GM18907 (cell line): ENCODE results near the gene CHADL.
A peak's percentile ranks its signal among the peaks of the same experiment; 100 is the strongest.

Experiments used
- ATAC-seq: cut with Tn5 transposase; IDR thresholded peaks from one replicate; pipeline ENCODE4 v1.9.1; 2021; ENCODE audit warnings: mild to moderate bottlenecking, moderate library complexity; ENCODE audit not compliant: unreplicated experiment

Gene CHADL

DNA sequence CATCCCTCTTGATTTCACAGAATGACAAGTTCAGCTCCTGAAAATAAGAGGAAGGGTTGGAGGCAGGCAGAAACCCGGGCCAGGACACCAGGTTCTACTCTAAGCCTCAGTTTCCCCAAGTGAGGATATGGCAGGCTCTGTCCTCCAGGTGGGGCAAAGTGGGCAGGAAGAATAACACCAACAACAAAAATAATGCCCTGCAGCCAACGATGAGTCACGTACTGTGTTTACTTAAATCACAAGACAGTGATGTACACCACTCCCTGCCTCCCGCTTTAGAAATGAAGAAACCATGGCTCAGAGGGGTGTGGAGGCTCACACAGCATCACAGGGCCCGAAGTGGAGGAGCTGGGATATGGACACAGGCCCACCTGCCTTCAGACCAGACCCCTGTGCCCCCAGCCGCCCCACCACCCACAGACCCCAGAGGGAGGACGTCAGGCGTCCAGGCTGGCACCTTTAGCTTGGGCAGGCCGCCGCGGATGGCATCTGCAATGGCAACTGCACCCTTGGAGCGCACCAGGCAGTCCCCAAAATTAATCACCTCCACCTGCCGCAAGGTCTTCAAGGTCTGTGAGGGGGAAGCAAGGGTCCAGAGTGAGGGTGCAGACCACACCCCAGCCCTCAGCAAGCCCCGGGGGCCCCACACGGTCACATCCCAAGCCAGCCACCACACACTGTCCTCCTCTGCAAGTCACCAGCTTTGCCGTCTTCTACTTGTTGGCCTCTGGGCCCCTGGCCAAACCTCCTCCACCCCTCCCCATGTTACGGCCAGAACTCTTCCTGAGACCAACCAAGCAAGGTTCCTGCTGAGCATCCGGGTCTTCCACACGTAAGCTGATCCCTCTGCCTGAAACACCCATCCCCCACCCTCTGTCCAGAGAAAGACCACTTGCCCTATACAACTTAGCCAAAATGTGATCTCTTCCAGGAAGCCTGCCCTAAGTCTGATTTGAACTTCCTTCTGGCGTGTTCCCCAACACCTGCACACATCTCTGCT, 15.8 kb upstream of the CHADL start:
- no peak for ATAC-seq

DNA sequence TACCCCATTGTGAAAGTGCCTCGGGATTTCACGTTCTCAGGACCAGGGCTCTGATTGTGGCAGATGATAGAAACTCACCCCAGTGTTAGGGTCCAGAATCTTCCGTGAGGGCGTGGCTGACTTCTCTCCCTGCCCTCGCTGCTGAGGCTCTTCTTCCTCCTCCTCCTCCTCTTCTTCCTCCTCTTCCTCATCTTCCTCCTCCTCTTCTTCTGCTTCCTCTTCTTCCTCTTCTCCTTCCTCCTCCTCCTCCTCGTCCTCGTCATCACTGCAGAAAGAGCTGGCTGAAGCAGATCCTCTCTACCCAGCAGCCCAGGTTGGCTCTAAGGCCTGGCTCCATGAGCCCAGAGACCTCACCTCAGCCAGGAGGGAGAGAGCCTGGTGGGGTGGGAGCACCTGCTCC, 13.5 kb upstream of the CHADL start:
- ATAC-seq = no peak

DNA sequence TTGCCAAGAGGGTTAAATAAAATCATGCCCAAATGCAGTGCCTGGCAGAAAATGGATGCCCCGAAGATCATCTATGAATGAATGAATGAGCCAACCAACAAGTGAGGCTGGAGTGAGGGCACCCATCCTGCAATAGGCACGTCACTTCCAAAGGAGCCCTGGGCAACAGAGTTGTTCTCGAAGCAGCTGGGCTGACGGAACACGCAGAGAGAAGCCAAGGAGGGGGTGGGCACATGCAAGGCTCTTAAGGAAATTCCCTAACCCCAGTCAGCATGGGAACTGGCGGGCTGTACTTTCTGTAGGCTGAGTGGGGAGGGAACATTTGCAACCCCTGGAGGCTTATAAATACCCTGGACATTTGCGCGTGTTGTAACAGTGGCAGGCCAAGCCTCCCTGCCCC, 11.6 kb upstream of the CHADL start:
- no peak for ATAC-seq

GRCh38 chr22:41250127-41250526, 9.4 kb upstream of the CHADL start:
- ATAC-seq = no peak

- ATAC-seq = no peak
These were observed 8.7 kb upstream of the CHADL start for GRCh38 chr22:41249442-41249841.

DNA sequence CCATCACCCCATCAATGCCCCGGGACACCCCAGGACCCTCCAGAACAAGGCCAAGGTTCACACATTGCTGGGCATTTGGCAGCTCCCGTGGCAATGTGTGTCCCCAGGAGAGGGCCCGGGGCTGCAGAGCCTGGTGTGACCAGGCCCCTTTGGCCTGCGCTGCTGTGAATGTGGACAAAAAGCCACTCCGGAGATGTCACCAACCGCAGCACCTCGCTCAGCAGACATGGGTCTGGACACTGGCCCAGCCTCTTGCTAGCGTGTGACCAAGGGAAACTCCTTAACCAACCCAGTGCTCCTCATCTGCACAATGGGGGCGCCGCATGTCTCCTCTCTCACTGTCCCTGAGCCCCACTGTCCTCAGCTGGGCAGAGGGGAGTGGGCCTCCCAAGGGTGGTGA, 8.0 kb upstream of the CHADL start:
- ATAC-seq = no peak

DNA sequence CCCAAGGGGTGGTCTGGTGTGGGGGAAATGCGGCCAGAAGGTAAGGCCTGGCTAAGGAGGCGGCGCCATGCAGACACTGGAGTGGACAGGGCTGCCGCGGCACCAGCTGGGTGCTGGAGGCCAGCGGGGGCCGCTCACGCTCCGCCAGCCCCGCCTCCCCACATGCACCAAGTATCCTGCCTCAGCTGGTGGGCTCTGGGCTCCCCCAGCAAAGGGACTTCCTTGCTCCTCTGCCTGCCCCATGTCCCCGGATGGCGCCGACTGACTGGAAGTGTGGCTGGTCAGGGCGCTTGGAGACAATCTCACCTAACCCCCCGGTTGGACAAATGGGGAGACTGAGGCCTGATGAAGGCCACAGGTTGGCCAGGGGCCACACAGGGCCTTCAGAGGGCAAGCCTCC, 7.6 kb upstream of the CHADL start:
- no peak for ATAC-seq

DNA sequence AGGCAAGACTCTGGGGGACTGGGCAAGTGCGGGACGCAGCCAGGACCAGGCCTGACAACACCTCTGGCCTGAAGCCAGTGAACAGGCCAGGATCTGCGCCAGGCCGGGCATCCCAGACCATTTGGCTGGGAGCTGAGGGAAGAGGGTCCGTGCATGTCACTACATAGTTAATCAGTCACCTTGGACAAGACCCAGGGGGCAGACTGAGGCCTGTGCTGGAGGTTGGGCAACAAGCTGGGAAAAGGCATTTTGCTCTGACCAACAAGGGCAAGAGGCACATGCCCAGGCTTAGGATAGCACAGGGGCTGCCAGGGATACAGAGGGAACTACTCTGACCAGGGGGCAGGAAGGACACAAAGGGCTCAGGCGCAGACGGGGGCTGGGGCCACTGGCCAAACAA, 7.0 kb upstream of the CHADL start:
- no peak for ATAC-seq

DNA sequence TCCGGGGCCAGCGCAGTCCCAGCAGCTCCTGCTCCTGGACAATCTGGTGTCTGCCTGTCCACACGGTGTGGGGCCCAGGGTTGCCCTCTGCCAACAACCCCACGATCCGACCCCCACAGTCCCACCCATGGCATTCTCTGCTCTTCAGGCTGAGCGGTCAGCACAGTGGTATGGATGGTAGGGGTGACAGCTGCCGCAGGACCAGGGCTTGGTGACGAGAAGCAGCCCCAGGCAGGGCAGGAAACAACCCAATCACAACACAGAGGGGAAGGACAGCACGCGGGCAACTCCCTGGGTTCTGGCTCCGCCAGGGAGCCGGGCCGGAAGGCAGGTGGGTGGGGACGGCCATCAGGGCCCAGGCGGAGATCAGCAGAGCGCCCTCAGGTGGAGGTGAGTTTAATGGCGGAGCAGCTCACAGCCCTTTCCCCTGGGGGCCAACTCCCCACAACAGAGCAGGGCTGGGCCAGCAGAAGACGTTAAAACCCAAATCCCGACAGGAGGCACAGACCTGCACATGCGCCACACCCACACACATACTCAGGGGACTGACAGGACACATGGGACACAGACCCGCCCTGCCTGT, 5.3 kb upstream of the CHADL start:
- ATAC-seq = no peak

DNA sequence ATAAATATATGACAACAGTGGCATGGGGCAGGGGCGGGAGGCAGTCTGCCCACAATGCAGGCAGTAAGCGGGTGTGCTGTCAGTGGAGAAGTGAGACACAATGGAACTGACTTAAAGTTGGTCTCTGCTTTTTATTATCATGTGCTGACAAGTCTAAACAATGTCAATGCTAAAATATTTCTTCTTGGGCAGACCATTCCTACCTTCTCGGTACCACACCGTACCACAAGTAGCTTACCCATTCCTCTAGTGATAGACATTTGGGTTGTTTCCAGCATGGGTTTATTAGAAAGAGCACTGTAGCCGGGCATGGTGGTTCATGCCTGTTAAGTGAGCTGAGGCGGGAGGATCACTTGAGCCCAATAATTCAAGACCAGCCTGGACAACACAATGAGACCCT, 2.6 kb upstream of the CHADL start:
- no peak for ATAC-seq

DNA sequence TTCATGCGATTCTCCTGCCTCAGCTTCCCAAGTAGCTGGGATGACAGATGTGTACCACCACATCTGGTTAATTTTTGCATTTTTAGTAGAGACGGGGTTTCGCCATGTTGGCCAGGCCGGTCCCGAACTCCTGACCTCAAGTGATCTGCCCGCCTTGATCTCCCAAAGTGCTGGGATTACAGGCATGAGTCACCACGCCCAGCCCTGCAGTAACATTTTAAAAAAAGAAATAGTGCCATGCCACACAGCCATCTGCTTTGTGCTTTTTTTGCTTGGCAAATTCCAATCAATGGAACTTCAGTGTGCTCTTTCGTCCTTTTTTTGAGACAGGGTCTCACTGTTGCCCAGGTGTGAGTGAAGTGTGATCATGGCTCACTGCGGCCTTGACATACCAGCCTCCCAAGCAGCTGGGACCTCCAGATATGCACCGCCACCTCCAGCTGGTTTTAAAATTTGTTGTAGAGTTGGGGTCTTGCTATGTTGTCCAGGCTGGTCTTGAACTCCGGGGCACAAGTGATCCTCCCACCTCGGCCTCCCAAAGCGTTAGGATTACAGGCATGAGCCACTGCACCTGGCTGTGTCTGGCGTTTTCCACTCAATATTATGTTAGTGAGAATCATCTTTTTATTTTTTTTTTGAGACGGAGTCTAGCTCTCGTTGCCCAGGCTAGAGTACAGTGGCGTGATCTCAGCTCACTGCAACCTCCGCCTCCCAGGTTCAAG, 1.8 kb upstream of the CHADL start:
- ATAC-seq = no peak

GRCh38 chr22:41241133-41241676, 474 bp upstream of the CHADL start:
- no peak for ATAC-seq

DNA sequence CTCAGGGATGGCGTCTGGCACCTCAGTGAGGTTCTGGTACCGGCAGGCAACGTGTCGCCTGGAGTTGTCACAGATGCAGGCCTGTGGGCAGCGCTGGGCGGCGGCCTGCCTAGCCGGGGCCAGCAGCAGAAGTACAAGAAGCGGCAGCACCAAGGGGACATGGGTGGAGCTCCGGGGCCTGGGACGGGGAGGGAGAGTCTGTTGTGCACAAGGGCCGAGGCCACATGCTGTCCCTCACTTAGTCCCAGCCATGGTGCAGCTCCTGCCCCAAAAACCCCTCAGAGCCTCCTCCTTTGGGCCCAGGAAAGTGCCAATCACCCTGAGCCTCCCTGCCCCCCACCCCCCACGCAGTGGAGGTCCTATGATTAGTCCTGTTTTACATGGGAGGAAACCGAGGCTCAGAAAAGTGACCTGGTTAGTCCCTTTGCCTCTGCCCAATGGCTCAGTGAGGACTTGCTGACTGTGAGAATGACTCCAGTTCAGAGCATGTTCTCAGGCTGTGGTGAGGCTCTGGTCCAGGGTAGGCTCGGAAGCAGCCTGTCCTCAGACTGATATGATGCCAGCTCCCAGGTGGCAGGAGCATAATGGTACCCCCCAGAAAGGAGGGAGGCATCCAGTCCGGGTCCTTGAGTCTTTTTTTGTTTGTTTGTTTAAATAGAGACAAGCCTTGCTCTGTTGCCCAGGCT, 1.1 kb downstream of the CHADL start:
- ATAC-seq = no peak

- ATAC-seq = no peak
These were observed 1.9 kb downstream of the CHADL start for GRCh38 chr22:41238570-41239442.

DNA sequence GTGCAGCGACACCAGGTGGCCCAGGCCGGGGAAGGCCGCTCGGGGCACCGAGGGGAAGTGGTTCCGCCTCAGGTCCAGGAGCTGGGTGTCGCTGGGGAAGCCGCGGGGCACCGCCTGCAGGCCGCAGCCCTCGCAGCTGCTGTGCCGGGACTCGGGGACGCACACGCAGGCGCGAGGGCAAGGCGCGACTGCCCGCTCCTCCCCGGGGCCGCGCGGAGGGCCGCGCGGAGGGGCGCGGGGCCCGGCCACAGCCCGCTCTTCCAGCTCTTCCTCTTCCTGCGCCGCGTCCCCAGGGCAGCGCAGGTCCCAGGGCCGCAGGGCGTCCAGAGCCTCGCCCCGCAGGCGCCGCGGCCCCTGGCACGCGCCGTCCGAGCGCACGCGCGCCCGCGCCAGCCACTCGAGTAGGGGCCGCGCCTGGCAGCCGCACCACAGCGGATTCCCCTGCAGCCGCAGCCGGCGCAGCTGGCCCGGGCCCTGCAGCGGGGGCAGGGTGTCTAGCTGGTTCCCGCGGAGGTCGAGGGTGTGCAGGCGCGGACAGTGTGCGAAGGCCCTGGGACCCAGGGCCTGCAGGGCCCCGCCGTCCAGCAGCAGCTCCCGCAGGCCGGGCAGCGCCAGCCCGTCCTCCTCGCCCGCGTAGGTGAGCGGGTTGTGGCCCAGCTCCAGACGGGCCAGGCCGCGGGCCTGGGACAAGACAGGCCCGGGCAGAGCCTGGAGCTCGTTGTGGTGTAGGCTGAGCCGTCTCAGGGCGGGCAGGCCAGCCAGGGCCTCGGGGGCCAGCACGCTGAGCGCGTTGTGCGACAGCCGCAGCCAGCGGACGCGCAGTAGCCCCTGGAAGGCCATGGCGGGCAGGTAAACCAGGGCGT, 2.8 kb downstream of the CHADL start:
- ATAC-seq = peak; percentile 67

GRCh38 chr22:41237036-41237706, 3.6 kb downstream of the CHADL start:
- no peak for ATAC-seq

DNA sequence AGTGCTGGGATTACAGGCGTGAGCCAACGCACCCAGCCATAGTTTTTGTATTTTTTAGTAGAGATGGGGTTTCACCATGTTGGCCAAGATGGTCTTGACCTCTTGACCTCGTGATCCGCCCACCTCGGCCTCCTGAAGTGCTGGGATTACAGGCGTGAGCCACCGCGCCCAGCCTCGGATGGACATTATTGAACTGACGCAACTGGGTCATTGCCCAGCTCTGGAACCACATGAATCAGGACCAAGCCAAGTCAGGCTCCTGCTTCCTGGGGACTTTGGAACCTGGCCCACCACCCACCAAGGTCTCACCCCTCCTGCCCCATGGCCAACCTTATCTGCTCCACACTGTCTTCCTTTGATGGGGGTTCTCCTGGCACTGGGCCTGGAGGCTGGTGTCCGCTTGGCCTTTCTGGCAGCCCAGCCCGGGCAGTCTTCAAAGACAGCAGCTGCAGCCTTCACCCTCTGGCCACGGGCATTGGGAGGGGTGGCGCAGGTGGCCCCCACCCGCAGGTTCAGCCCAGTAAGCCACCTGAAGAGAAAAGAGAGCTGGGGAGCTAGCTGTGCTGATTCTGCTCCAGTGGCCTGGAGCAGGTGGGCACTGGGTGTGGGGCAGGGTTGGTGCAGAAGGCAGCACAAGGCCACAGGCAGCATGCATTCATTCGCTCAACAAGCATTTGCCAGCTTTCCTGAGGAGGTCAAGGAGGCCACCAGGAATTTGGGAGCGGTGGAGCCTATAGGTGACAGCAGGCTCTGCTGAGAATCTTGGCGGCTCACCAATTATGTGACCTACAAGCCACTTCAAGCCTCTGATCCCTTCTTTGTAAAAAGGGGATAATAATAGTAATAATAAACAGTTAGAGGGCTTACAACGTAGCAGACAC, 5.7 kb downstream of the CHADL start:
- ATAC-seq = no peak
